Immature natural killer cell (primary cell): ENCODE measurements around the gene CCDC3. TPM values are rescaled to one million over a fixed set of nuclear protein-coding genes. Genes with fewer than 3 reads are reported as not detected.

Experiments used
- DNase-seq, 3 donors: peaks; one replicate each; pipeline ENCODE4 v3.0.0; 2022; ENCODE audit warnings: mixed read lengths in 1 of 3
- H3K27ac Mint-ChIP-seq, 6 donors: one replicate each; pipeline ENCODE4 v1.8.0; 2020; ENCODE audit warnings: mixed read lengths in 6 of 6, mild to moderate bottlenecking in 5 of 6, inconsistent platforms in 4 of 6, moderate library complexity in 3 of 6
- H3K27me3 Mint-ChIP-seq, 3 donors: one replicate each; pipeline ENCODE4 v1.8.0; 2020 to 2021; ENCODE audit warnings: low read depth in 3 of 3, mild to moderate bottlenecking in 3 of 3, mixed read lengths in 3 of 3, moderate library complexity in 3 of 3, inconsistent platforms in 1 of 3
- H3K36me3 Mint-ChIP-seq, 3 donors: one replicate each; pipeline ENCODE4 v1.8.0; 2020; ENCODE audit warnings: mixed read lengths in 3 of 3, inconsistent platforms in 2 of 3, mild to moderate bottlenecking in 2 of 3
- H3K4me1 Mint-ChIP-seq, 2 donors: one replicate each; pipeline ENCODE4 v1.8.0; 2020; ENCODE audit warnings: inconsistent platforms in 2 of 2, mild to moderate bottlenecking in 2 of 2, mixed read lengths in 2 of 2, moderate library complexity in 1 of 2
- H3K4me3 Mint-ChIP-seq, 5 donors: one replicate each; pipeline ENCODE4 v1.8.0; 2020; ENCODE audit warnings: mild to moderate bottlenecking in 5 of 5, mixed read lengths in 5 of 5, inconsistent platforms in 3 of 5, moderate library complexity in 3 of 5
- H3K9me3 Mint-ChIP-seq, 6 donors: one replicate each; pipeline ENCODE4 v1.8.0; 2020; ENCODE audit warnings: mild to moderate bottlenecking in 6 of 6, mixed read lengths in 6 of 6, inconsistent platforms in 4 of 6, moderate library complexity in 3 of 6
- polyA plus RNA-seq, 3 donors: library from polyadenylated mRNA; unstranded; fragments of 300-500 nt; fragmentation: Illumina TruSeq; gene quantifications; one replicate each; pipeline ENCODE4 v1.2.3, GENCODE V29; 2021

Gene CCDC3
- polyA plus RNA-seq, 3 donors from 2014 or later: not detected

- no peaks in the 10 kb centered on the region for H3K36me3 Mint-ChIP-seq
- H3K27me3 Mint-ChIP-seq: peaks cover 0 to 4% (median 4%) of the 10 kb centered on the region in 3 donors
- H3K27ac Mint-ChIP-seq: no peak overlapping the region
- no peak overlapping the region for H3K4me3 Mint-ChIP-seq
- no peaks in the 10 kb centered on the region for H3K9me3 Mint-ChIP-seq
- no peak for DNase-seq
- H3K4me1 Mint-ChIP-seq: no peaks in the 10 kb centered on the region
Observed at GRCh38 chr10:12945690-12946359, 55.7 kb downstream of the CCDC3 start.

- H3K9me3 Mint-ChIP-seq: no peaks in the 10 kb centered on the region
- no peak overlapping the region for H3K4me3 Mint-ChIP-seq
- no peak overlapping the region for H3K27ac Mint-ChIP-seq
- no peak for DNase-seq
- no peaks in the 10 kb centered on the region for H3K36me3 Mint-ChIP-seq
- H3K27me3 Mint-ChIP-seq: peaks cover 0 to 2% (median 1%) of the 10 kb centered on the region in 3 donors
- no peaks in the 10 kb centered on the region for H3K4me1 Mint-ChIP-seq
Observed at GRCh38 chr10:12944931-12945330, 56.6 kb downstream of the CCDC3 start.

- no peaks in the 10 kb centered on the region for H3K9me3 Mint-ChIP-seq
Observed at GRCh38 chr10:12943425-12943824, 58.1 kb downstream of the CCDC3 start.

GRCh38 chr10:12941966-12942365, 59.5 kb downstream of the CCDC3 start:
- Mint-ChIP-seq H3K36me3 (no peaks in the 10 kb centered on the region), H3K27me3 (peaks cover 0 to 1% (median 0%) of the 10 kb centered on the region in 3 donors), H3K4me1 (no peaks in the 10 kb centered on the region), H3K9me3 (no peaks in the 10 kb centered on the region), H3K4me3 (no peak overlapping the region), H3K27ac (no peak overlapping the region)
- DNase-seq: no peak

More at GRCh38 chr10:12943425-12943824, 58.1 kb downstream of the CCDC3 start:
- H3K4me1 Mint-ChIP-seq: no peaks in the 10 kb centered on the region
- no peak overlapping the region for H3K4me3 Mint-ChIP-seq
- no peaks in the 10 kb centered on the region for H3K36me3 Mint-ChIP-seq
- DNase-seq: no peak
- H3K27ac Mint-ChIP-seq: no peak overlapping the region
- H3K27me3 Mint-ChIP-seq: peaks cover 0 to 2% (median 1%) of the 10 kb centered on the region in 3 donors

- H3K4me3 Mint-ChIP-seq: no peak overlapping the region
- DNase-seq: no peak
- peaks cover 0 to 2% (median 1%) of the 10 kb centered on the region in 3 donors for H3K27me3 Mint-ChIP-seq
- H3K9me3 Mint-ChIP-seq: no peaks in the 10 kb centered on the region
- H3K27ac Mint-ChIP-seq: no peak overlapping the region
- no peaks in the 10 kb centered on the region for H3K36me3 Mint-ChIP-seq
- no peaks in the 10 kb centered on the region for H3K4me1 Mint-ChIP-seq
Observed at GRCh38 chr10:12940791-12941190, 60.7 kb downstream of the CCDC3 start.

GRCh38 chr10:12938271-12938670, 63.2 kb downstream of the CCDC3 start:
- Mint-ChIP-seq H3K4me1 (no peaks in the 10 kb centered on the region), H3K27ac (no peak overlapping the region), H3K4me3 (no peak overlapping the region), H3K36me3 (no peaks in the 10 kb centered on the region), H3K9me3 (no peaks in the 10 kb centered on the region), H3K27me3 (peaks cover 0 to 2% (median 1%) of the 10 kb centered on the region in 3 donors)
- DNase-seq: no peak

- Mint-ChIP-seq H3K36me3 (no peaks in the 10 kb centered on the region), H3K27me3 (peaks cover 0 to 4% (median 1%) of the 10 kb centered on the region in 3 donors), H3K4me3 (no peak overlapping the region), H3K4me1 (no peaks in the 10 kb centered on the region), H3K9me3 (no peaks in the 10 kb centered on the region), H3K27ac (no peak overlapping the region)
- DNase-seq: no peak
Observed at GRCh38 chr10:12937527-12937926, 64.0 kb downstream of the CCDC3 start.

GRCh38 chr10:12934777-12935176, 66.7 kb downstream of the CCDC3 start:
- H3K9me3 Mint-ChIP-seq: no peaks in the 10 kb centered on the region
- H3K36me3 Mint-ChIP-seq: no peaks in the 10 kb centered on the region
- H3K27ac Mint-ChIP-seq: no peak overlapping the region
- no peak for DNase-seq
- H3K27me3 Mint-ChIP-seq: peaks cover 0 to 4% (median 1%) of the 10 kb centered on the region in 3 donors
- no peaks in the 10 kb centered on the region for H3K4me1 Mint-ChIP-seq
- no peak overlapping the region for H3K4me3 Mint-ChIP-seq

GRCh38 chr10:12929381-12929780, 72.1 kb downstream of the CCDC3 start:
- no peaks in the 10 kb centered on the region for H3K36me3 Mint-ChIP-seq
- no peak overlapping the region for H3K27ac Mint-ChIP-seq
- DNase-seq: no peak
- no peaks in the 10 kb centered on the region for H3K9me3 Mint-ChIP-seq
- H3K4me3 Mint-ChIP-seq: no peak overlapping the region
- H3K27me3 Mint-ChIP-seq: peaks cover 0 to 7% (median 2%) of the 10 kb centered on the region in 3 donors
- no peaks in the 10 kb centered on the region for H3K4me1 Mint-ChIP-seq

GRCh38 chr10:12928571-12928970, 72.9 kb downstream of the CCDC3 start:
- Mint-ChIP-seq H3K9me3 (no peaks in the 10 kb centered on the region), H3K4me3 (no peak overlapping the region), H3K36me3 (no peaks in the 10 kb centered on the region), H3K27me3 (peaks cover 0 to 7% (median 2%) of the 10 kb centered on the region in 3 donors), H3K4me1 (no peaks in the 10 kb centered on the region), H3K27ac (no peak overlapping the region)
- DNase-seq: no peak

GRCh38 chr10:12927896-12928295, 73.6 kb downstream of the CCDC3 start:
- no peak for DNase-seq
- H3K27me3 Mint-ChIP-seq: peaks cover 0 to 7% (median 2%) of the 10 kb centered on the region in 3 donors
- no peaks in the 10 kb centered on the region for H3K9me3 Mint-ChIP-seq
- no peak overlapping the region for H3K4me3 Mint-ChIP-seq
- H3K27ac Mint-ChIP-seq: no peak overlapping the region
- H3K36me3 Mint-ChIP-seq: no peaks in the 10 kb centered on the region
- H3K4me1 Mint-ChIP-seq: no peaks in the 10 kb centered on the region

- Mint-ChIP-seq H3K27me3 (peaks cover 0 to 7% (median 0%) of the 10 kb centered on the region in 3 donors), H3K4me3 (no peak overlapping the region), H3K4me1 (no peaks in the 10 kb centered on the region), H3K27ac (no peak overlapping the region), H3K36me3 (no peaks in the 10 kb centered on the region), H3K9me3 (no peaks in the 10 kb centered on the region)
- DNase-seq: no peak
Observed at GRCh38 chr10:12925845-12926244, 75.7 kb downstream of the CCDC3 start.

GRCh38 chr10:12924911-12925310, 76.6 kb downstream of the CCDC3 start:
- DNase-seq: no peak
- Mint-ChIP-seq H3K4me3 (no peak overlapping the region), H3K27me3 (peaks cover 0 to 7% (median 0%) of the 10 kb centered on the region in 3 donors), H3K27ac (no peak overlapping the region), H3K9me3 (no peaks in the 10 kb centered on the region), H3K4me1 (no peaks in the 10 kb centered on the region), H3K36me3 (no peaks in the 10 kb centered on the region)

- H3K27ac Mint-ChIP-seq: no peak overlapping the region
- no peaks in the 10 kb centered on the region for H3K36me3 Mint-ChIP-seq
- no peaks in the 10 kb centered on the region for H3K9me3 Mint-ChIP-seq
- H3K27me3 Mint-ChIP-seq: peaks cover 0 to 10% (median 4%) of the 10 kb centered on the region in 3 donors
- H3K4me3 Mint-ChIP-seq: no peak overlapping the region
- H3K4me1 Mint-ChIP-seq: no peaks in the 10 kb centered on the region
- DNase-seq: no peak
Observed at GRCh38 chr10:12922117-12922900, 79.2 kb downstream of the CCDC3 start.
